Mammary epithelial cell (primary cell): ENCODE measurements around the gene SEMA4G.

Source experiments
- CTCF ChIP-seq, 2 donors: IDR thresholded peaks in 1 of 2; conservative IDR thresholded peaks in 1 of 2; 2 replicates each; pipeline ENCODE4 v1.5.1; 2011 to 2012; ENCODE audit warnings: inconsistent platforms in 2 of 2, low read length in 2 of 2, mild to moderate bottlenecking in 2 of 2, control low read depth in 1 of 2, low read depth in 1 of 2; ENCODE audit not compliant: insufficient read depth in 1 of 2; ENCODE audit errors: extremely low read depth in 1 of 2
- EZH2 ChIP-seq: IDR thresholded peaks from 2 replicates; pipeline ENCODE4 v1.6.1; 2012; ENCODE audit warnings: low read length, inconsistent platforms, borderline replicate concordance

- no peak for TF ChIP-seq CTCF (conservative IDR thresholded peaks at IDR 0.05 in 1 of 2, IDR thresholded peaks at IDR 0.05 in 1 of 2; ENCODE audit: extremely low read depth in 1 of 2, insufficient read depth in 1 of 2, low read depth in 1 of 2, low read length in 2 of 2)
- TF ChIP-seq EZH2 = no peak
Observed at GRCh38 chr10:100942229-100942628, 27.1 kb upstream of the SEMA4G start.
